Measurements from ENCODE around the gene NCKAP1.

DNA sequence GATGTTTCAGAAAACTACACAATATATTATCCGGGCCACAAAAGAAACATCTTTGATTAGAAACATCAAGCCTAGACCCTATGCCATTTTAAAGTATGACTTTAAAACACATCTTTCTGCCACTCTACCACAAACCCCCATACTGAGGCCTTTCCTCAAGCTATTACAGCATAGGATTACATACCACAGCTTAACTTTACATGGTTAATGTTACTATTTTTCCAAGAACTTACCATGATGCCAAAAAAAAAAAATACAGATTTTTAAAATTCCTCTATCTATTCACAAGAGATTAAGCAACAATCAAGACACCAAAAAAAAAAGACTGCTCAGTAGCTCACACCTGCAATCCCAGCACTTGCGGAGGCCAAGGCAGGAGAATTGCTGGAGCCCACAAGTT is 9.0 kb downstream of the NCKAP1 start:
- TF ChIP-seq, protein P1, sequence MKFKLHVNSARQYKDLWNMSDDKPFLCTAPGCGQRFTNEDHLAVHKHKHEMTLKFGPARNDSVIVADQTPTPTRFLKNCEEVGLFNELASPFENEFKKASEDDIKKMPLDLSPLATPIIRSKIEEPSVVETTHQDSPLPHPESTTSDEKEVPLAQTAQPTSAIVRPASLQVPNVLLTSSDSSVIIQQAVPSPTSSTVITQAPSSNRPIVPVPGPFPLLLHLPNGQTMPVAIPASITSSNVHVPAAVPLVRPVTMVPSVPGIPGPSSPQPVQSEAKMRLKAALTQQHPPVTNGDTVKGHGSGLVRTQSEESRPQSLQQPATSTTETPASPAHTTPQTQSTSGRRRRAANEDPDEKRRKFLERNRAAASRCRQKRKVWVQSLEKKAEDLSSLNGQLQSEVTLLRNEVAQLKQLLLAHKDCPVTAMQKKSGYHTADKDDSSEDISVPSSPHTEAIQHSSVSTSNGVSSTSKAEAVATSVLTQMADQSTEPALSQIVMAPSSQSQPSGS (CRISPR knock-in tag; IDR thresholded peaks at IDR 0.05; ENCODE audit: borderline replicate concordance, low read depth) = no peak
- TF ChIP-seq, protein P2, sequence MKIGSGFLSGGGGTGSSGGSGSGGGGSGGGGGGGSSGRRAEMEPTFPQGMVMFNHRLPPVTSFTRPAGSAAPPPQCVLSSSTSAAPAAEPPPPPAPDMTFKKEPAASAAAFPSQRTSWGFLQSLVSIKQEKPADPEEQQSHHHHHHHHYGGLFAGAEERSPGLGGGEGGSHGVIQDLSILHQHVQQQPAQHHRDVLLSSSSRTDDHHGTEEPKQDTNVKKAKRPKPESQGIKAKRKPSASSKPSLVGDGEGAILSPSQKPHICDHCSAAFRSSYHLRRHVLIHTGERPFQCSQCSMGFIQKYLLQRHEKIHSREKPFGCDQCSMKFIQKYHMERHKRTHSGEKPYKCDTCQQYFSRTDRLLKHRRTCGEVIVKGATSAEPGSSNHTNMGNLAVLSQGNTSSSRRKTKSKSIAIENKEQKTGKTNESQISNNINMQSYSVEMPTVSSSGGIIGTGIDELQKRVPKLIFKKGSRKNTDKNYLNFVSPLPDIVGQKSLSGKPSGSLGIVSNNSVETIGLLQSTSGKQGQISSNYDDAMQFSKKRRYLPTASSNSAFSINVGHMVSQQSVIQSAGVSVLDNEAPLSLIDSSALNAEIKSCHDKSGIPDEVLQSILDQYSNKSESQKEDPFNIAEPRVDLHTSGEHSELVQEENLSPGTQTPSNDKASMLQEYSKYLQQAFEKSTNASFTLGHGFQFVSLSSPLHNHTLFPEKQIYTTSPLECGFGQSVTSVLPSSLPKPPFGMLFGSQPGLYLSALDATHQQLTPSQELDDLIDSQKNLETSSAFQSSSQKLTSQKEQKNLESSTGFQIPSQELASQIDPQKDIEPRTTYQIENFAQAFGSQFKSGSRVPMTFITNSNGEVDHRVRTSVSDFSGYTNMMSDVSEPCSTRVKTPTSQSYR (CRISPR knock-in tag; IDR thresholded peaks at IDR 0.05) = no peak
- TF ChIP-seq, protein P3, sequence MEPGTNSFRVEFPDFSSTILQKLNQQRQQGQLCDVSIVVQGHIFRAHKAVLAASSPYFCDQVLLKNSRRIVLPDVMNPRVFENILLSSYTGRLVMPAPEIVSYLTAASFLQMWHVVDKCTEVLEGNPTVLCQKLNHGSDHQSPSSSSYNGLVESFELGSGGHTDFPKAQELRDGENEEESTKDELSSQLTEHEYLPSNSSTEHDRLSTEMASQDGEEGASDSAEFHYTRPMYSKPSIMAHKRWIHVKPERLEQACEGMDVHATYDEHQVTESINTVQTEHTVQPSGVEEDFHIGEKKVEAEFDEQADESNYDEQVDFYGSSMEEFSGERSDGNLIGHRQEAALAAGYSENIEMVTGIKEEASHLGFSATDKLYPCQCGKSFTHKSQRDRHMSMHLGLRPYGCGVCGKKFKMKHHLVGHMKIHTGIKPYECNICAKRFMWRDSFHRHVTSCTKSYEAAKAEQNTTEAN (CRISPR knock-in tag; IDR thresholded peaks at IDR 0.05) = no peak
- TF ChIP-seq, protein P4, sequence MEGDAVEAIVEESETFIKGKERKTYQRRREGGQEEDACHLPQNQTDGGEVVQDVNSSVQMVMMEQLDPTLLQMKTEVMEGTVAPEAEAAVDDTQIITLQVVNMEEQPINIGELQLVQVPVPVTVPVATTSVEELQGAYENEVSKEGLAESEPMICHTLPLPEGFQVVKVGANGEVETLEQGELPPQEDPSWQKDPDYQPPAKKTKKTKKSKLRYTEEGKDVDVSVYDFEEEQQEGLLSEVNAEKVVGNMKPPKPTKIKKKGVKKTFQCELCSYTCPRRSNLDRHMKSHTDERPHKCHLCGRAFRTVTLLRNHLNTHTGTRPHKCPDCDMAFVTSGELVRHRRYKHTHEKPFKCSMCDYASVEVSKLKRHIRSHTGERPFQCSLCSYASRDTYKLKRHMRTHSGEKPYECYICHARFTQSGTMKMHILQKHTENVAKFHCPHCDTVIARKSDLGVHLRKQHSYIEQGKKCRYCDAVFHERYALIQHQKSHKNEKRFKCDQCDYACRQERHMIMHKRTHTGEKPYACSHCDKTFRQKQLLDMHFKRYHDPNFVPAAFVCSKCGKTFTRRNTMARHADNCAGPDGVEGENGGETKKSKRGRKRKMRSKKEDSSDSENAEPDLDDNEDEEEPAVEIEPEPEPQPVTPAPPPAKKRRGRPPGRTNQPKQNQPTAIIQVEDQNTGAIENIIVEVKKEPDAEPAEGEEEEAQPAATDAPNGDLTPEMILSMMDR (IDR thresholded peaks at IDR 0.05) = no peak
- TF ChIP-seq TEAD1 (CRISPR knock-in tag; IDR thresholded peaks at IDR 0.05) (no peak), ESRRA (CRISPR knock-in tag; IDR thresholded peaks at IDR 0.05; ENCODE audit: borderline replicate concordance) (no peak)
- TF ChIP-seq, protein P5, sequence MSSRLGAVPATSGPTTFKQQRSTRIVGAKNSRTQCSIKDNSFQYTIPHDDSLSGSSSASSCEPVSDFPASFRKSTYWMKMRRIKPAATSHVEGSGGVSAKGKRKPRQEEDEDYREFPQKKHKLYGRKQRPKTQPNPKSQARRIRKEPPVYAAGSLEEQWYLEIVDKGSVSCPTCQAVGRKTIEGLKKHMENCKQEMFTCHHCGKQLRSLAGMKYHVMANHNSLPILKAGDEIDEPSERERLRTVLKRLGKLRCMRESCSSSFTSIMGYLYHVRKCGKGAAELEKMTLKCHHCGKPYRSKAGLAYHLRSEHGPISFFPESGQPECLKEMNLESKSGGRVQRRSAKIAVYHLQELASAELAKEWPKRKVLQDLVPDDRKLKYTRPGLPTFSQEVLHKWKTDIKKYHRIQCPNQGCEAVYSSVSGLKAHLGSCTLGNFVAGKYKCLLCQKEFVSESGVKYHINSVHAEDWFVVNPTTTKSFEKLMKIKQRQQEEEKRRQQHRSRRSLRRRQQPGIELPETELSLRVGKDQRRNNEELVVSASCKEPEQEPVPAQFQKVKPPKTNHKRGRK (CRISPR knock-in tag; IDR thresholded peaks at IDR 0.05; ENCODE audit: borderline replicate concordance) = no peak

All from WTC11 (cell line).